ENCODE measurements around the gene NR2F6.

DNA sequence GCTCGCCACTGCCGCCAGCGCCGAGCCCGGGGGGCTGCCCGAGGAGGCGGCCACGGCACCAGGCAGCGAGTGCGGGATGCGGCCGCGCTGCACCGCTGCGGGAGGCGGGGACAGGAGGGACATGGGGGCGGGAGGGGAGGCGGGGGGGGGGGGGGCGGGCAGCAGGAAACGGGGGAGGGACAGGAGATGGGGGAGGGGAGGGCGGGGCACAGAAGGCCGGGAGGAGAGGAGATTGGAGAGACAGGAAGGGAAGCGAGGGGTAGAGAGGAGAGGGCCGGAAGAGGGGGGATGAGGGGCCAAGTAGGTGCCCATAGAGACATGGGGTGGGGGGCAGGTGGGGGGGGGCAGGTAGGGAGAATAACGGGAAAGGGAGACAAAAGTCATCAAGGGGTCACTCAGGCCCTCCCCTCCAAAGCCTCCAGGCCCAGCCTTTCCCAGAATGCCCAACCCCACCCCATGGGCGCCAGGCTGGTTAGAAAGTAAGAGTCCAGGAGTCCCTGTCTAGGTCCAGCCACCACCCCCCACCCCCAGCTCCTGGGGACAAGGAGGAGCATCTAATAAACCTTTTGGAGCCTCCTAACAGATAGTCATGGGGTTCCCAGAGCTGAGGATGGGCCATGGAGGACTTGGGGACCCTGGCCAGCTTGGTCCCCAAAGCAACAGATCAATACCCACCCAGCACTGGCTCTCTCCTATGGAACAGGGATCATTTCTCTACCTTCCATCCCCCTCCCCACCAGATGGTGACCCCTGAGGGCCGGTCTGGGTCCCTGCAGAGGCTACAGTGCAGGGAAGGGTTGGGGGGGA lies 9.5 kb downstream of the NR2F6 start:
- TF ChIP-seq, protein P1, sequence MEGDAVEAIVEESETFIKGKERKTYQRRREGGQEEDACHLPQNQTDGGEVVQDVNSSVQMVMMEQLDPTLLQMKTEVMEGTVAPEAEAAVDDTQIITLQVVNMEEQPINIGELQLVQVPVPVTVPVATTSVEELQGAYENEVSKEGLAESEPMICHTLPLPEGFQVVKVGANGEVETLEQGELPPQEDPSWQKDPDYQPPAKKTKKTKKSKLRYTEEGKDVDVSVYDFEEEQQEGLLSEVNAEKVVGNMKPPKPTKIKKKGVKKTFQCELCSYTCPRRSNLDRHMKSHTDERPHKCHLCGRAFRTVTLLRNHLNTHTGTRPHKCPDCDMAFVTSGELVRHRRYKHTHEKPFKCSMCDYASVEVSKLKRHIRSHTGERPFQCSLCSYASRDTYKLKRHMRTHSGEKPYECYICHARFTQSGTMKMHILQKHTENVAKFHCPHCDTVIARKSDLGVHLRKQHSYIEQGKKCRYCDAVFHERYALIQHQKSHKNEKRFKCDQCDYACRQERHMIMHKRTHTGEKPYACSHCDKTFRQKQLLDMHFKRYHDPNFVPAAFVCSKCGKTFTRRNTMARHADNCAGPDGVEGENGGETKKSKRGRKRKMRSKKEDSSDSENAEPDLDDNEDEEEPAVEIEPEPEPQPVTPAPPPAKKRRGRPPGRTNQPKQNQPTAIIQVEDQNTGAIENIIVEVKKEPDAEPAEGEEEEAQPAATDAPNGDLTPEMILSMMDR (IDR thresholded peaks at IDR 0.05), result no peak
- no peak for TF ChIP-seq EZH2 (IDR thresholded peaks at IDR 0.05; ENCODE audit: borderline replicate concordance, insufficient read depth, low read depth, low read length, poor library complexity, severe bottlenecking)

Measured in B cell (primary cell).